NCI-H128 (cell line): ENCODE measurements around the gene CYSTM1.

Source experiments
- DNase-seq: peaks from one replicate; lab custom pipeline; 2025; ENCODE audit not compliant: unreplicated experiment; lab: John Stamatoyannopoulos, UW

The CYSTM1 gene

DNA sequence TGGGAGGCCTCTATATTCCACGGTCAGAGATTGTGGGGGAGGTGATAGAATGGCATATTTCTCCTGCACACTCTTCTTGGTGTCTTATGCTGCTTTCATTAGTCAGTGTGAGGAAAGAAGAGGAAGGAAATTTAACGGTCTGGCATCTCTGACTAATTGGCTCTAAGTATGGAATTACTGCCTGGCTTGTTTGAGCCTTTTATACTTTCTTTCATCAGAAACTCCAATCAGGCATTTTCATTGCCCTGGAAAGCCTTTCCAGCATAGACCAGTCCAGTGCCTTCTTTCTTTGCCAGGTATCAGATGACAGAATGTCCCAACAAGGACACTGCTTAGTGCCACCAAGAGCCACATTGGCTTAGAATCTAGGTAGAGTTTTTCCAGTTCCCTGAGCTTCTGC is 30.2 kb downstream of the CYSTM1 start:
- DNase-seq: no peak

DNA sequence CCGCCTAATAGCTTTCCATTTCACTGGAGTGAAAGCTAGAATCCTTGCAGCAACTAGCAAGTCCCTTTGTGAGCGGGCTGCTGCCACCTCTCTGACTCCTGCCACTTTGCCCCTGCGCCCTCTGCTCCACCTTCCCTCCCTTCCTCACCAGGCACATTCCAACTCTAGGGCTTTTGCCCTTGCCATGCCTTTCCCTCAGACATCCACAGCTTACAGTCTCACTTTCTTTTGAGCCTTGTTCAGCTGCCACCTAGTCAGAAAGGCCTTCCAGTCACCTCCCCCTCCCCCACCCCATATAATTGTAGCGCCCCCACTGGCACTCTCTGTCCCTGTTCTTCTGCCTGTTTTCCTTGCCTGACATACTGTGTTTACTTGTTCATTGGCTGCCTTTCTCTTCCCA is 31.0 kb downstream of the CYSTM1 start:
- DNase-seq: no peak

DNA sequence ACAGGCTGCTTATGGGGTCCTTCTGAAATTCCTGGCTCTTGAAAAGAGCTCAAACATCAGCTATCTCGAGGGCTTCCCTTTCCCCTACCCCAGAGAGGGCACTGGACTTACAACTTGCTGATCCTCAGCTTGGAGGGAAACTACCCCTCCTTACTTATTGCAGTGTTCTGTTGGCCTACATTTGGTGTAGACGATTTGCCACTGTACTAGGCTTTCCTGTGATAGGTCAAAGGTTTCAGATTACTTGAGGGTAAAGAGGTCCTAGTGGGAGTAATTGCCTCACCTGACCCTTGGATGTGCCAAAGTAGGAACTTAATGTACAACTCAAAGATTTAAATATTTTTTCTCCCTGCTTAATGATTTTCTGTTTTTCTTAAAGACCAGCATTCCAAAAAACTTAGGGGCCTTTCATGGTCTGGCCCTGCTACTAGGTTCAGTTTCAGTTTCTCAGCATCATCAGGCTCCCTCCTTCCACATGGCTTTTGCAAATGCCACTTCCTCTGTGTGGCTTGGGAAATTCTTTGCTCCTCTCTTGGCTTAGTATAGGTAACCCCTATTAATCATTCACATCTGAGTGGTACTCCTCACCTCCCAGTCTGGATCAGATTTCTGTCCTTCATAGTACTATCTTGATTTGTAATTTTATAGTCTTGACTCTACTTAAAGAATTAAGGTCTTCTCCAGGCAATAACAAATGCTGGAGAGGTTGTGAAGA is 32.4 kb downstream of the CYSTM1 start:
- no peak for DNase-seq

DNA sequence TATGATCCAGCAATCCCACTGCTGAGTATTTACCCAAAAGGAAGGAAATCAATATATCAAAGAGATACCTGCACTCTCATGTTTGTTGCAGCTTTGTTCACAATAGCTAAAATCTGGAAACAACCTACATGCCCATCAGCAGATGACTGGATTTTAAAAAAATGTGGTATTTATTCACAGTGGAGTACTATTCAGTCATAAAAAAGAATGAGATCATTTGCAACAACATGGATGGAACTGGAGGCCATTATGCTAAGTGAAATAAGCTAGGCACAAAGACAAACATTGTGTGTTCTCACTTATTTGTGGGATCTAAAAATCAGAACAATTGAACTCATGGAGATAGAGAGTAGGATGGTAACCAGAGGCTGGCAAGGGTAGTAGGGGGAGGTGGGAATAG is 33.1 kb downstream of the CYSTM1 start:
- DNase-seq: no peak

DNA sequence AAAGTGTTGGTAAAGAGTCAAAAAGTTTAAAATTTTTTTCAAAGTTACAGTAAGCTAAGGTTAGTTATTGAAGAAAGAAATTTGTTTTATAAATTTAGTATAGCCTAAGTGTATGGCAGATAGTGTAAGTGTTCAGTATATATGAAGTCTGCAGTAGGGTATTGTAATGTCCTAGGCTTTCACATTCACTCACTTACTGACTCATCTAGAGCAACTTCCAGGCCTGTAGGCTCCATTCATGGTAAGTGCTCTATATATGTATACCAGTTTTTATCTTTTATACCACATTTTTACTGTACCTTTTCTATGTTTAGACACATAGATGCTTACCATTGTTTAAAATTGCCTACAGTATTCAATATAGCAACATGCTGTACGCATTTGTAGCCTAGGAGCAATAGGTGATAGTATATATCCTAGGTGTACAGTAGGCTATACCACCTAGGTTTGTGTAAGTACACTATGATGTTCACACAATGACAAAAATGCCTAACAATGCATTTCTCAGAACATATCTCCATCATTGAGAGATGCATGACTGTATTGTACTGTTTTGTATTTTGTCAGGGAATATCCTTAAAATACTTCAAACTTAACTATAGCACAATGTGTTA is 38.5 kb downstream of the CYSTM1 start:
- no peak for DNase-seq

DNA sequence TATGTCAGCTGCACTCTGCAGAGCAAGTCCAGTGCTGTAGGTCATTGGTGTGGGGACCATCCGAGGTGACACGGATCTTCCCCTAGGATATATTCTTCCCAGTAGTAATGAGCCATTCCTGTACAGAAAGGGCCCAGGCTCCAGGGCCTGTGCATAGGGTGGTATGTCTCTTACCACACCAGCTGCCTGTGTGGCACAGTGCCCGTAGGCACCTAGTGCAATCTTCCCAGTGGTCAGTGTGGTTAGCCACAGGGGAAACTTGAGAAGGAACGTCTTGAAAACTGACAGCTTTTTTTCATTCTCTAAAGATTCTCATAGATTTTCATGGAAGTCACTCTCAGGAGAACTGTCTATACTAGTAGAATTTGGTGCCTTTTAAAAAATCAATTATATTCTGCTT is 39.8 kb downstream of the CYSTM1 start:
- DNase-seq: no peak

DNA sequence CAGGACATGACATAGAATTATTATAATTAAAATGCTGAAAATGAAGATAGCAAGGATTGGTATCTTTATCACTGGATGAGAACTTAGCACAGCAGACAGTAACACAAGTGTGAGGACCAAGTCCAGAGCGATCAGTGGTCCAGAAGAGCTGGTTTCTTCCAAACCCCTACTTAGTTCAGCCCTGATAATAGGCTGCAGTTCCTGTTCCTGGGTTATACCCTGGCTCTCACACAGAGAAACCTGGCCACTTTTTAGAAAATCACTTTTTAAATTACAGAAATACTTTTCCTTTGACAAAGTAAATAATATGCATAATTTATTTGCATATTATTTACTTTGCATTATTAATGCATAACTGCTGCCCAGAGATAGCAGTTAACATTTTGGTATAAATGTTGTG is 40.3 kb downstream of the CYSTM1 start:
- DNase-seq: no peak

DNA sequence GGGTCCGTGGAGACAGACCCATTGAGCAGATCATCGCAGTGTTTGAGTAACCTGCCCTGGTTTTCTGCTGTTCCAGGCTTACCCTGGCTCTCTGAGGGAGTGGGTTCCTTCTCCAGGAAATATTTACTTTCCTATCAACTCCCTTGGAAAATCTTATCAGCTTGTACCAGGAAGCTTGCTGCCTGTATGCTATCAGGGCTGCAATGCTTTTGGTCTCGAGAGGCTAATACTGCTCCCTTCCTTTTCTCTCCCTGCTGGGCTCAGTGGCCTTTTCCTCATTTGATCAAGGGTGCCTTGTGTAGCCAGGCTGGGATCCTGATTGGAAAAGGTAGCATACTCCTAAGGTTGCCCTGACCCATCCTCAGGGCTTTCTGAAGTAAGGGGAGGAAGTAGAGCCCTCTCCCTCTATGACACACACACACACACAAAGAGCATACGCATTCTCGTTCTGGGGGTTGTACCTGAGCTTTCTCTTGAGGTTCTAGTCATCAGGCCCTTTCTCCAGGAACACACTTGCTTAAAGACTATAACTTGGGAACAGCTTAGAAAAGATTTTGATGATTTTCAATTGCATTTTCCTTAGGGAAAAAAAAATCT is 41.6 kb downstream of the CYSTM1 start:
- DNase-seq: no peak

DNA sequence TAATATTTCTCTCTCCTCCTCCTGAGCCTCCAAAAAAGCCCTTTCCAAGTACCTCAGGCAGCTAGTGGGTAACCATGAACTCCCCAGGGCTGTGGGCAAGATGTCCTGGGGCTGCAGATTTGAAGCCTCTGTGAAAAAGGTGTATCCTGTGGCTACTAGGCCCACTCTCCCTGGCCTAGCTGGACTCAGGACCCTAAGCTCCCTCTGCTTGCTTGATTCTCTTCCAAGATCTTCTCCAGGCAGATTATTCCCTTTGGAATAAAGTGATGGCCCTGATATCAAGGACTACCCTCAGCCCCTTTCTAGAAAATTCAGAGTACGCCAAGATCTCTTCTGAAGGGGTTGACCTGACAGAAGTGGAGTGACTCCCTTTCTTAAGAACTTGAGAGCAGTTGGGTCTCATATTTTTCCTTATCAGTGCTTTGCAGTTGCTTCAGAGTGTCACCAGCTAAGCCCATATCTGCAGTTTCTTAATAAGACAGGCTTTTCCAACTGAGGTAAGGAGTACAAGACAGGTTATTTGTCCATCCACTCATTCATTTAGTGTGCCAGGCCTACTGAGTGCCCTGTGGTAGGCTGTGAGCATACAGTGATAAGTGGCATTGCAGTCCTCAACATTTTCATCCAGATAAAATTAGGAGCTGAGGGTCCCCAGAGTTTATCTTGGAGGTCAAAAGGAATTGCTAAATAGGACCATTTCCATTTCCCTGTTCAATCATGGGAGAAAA is 42.5 kb downstream of the CYSTM1 start:
- DNase-seq: no peak

DNA sequence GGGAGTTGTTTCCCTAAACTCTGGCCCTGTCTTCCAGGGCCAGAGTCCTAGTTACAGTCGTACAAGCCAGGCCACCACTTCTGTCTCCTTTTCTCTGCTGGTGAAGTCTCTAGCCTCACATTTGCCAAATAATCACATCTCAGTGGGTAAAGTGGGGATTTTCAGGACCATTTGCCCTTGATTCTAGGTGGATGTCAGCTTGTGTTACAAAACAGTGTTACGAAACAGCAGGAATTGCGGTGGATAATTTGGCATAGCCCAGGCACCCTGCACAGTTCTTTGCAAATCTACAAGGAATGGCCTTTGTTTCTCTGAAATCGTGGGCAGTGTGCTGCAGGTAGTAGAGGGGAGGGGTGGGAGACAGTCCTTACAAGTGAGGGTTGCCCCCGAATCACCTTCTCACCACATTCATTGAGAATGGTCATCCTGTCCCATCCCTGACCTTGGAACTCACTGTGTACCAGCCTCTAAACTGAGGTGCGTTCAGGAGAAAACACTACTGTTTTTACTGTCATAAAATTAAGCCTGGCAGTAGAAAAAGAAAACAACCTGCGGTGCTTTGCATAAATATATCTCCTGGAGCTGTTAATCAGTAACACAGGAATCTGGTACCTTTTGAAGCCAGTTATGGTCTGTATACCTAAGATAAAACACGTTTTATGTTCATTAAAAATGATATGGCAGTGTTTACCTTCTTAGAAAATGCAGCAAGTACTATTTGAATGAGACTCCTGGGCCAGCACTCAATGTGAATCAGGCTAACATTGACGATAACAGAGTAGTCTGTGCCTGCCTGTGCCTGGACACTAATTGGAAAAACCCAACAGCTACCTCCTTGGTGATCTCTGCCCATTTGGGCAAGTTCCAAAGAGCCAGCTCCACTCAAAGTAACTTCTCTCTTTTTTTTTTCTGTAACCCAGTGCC is 44.3 kb downstream of the CYSTM1 start:
- DNase-seq: no peak

DNA sequence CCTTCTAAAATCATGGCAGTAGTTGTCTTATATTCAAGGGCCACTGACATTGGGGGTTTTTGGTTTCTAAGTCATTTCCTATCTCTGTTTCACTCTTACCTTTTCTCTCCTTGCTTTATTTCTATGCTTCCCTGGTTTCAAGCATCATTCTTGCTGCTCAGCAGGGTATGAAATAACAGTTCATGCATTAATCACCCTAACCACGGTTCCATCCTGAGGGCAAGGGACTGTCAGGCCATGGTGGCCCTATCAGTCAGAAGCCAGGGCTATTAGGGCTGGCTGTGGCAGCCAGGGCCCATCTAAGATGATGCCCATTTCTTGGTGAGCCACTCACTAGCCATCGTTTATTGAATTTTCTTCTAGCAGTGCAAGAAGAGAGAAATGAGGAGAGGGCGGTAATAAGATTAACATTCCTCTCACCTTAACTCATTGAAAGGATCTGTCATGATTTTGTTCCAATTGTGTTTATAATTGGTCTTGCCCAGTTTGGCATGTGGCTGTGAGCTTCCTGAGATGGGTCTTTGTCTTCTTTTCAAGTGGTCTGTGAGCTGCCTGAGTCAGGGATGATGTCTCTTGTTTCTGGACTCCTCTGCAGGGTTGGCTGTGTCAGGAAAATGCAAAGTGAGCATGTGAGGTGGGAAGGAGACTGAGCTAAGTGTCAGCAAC is 45.2 kb downstream of the CYSTM1 start:
- no peak for DNase-seq

DNA sequence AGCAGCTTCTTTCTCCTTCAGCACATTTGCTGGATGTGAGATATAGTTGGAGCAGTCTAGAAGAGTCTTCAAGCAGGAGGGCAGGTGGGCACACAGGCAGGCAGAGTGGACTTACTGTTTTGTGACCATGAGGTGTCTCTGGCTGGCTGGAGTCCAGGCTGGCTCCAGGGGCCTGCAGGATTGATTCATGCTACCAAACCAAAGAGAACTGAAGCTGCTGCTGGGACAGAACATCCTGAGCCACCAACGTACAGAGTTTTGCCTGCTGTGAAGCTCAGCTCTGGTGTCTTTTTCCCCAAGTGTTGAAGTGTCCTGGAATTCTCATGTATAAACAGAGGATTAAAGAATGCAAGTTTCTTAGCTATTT is 45.7 kb downstream of the CYSTM1 start:
- no peak for DNase-seq

DNA sequence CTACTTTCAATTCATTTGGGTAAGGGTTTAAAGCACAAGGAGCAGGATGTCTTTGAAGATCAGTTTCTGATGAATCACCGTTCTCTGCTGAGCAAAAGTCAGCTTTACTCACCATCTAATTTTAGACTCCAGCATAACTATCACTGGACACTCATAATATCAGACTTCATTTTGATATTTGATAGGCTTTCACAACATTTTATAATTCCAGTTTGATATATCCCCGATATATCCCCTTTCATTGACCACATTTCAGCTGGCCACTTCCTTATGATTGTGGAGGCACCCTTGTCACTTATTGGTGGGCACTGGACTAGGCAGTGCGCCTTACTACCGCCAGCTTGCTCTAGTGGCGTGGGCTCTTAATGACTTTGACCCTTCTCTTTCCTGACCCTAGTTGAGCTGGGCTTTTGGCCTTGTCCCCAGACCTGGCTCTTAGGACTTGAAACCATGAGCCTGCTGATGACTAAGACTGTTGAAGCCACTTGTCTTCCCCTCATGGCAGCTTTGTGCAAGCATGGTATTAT is 46.8 kb downstream of the CYSTM1 start:
- no peak for DNase-seq

DNA sequence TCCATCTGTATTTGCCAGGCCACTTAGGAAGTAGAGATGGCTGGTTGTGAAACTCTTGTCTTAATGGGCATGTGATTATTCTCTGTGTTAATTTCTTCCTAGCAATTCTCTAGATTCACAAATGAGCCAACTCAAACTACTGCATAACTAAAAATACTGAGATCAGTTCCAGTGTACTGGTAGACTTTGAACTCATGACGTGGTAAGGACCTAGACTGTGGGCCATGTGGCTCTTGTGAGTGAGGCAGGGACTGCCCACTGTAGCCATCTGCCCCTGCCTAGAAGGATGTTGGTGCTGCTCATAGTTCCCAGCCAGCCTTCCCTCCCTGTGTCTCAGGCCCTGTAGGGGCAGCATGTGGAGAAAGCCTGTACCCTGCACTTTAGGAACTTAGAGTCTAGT is 47.4 kb downstream of the CYSTM1 start:
- no peak for DNase-seq

DNA sequence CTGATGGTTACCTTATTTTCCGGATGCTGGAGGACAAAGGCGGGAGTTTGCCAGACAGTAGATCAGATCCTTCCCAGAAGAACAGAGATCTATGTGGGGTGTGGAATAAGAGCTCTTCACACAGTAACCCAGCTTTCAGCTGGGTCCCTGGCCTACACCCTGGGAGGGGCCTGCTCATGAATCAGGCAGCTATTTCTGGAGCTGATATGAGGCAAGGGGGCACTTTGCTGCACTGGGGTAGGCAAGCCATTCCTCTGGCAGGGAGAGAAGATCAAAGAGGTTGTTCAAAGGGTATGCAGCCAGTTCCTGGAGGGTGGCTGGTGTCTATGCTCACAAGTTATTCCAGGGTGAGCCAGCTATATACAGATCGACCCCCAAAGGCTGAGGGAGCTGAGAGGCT is 48.6 kb downstream of the CYSTM1 start:
- DNase-seq: no peak

DNA sequence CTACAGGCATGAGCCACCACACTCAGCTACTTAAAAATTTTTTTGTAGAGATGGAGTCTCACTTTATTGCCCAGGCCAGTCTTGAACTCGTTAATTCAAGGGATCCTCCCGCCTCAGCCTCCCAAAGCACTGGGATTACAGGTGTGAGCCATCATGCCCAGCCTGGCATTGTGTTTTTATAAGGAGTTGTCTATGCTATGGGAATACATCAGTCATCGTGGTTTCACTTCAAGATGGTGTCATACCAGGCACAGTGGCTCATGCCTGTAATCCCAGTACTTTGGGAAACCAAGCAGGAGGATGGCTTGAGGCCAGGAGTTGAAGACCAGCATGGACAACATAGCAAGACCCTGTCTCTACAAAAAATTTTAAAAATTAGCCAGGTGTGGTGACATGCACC is 49.7 kb downstream of the CYSTM1 start:
- no peak for DNase-seq

DNA sequence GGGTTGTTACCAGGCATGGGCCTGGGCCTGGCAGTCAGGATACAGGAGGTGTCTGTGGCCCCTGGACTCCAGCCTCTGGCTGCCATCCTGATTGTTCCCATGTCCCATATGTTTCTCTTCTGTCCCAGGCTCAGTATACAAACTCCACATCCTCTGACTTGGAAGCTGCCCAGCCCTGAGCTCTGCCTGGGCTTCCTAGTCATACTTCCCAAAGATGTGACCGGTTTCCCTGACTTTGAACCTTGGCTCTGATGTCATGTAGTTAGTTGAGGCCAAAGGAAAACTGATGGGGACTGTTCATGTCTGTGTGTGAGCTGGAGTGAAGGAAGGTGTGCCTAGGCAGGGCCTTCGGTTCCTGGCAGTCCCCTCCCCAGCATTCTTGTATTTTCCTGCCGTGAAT is 50.4 kb downstream of the CYSTM1 start:
- DNase-seq: no peak

DNA sequence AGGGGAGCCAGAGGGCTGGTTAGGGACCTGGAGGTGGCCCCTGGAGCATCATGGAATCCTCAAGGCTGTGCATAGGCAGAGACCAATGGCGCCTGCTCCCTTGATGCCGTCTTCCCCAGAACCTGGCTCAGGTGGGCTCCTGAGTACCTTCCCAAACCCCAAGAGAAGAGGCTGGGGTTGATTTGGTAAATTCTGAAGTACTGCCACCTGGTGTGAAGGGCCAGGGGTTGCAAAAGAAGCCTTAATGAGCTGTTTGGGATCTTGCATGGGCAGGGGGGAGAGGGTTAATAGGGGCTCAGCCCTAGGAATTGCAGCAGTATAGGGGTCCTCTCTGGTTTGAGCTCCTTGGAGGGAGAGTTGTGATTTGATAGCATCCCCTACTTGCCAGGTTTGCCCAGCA is 52.1 kb downstream of the CYSTM1 start:
- DNase-seq: no peak

DNA sequence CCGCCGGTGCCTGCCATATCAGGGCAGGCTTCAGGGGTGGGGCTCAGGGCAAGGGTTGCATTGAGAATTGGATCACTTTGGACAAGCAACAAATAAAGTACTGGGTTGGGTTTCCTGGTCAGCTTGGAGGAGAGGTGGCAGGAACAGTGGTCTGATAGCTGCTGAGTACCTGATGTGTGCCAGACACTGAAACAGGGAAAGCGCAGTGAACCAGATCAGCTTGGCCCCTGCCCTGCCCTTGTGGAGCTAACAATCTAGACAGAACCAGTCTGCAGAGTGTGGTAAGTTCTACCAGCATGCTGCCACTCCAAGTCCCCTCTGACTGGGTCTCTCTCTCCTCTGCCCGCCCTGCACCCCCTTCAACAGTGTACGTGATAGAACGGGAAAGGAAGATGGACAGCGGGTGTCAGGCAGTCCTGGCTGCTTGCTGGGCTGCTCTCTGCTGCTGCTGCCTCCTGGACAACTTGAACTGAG is 53.4 kb downstream of the CYSTM1 start:
- DNase-seq: no peak

DNA sequence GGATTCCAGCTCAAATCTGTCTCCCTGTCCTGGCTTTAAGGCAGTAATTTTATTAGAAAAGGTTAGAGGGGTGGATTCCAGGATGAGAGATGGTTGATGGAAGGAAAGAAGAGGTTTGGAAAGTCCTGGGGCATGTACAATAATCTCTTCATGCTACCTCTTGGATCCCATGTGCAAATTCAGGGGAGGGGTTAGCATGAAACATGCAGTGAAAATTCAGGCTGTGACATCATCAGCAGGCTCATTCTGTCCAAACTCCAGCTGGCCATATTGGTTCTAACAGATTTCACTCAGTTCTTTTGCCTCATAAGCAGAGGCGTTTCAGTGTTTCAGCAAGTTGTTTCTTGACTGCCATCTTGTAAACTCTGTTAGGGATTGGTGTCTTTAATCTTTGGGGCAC is 55.4 kb downstream of the CYSTM1 start:
- DNase-seq: no peak
